Skeletal muscle cell (primary cell): ENCODE measurements around the gene RBMS3.
"Not testable (repeated sequence)": the region's sequence is repeated elsewhere in the genome, so short reads cannot be mapped to it uniquely, and the experiment has no call there.

Experiments
- DNase-seq: peaks from one replicate; pipeline ENCODE4 v3.0.0-alpha.2; 2010; ENCODE audit warnings: low read depth
- H3K4me3 ChIP-seq: 2 replicates; pipeline ENCODE4 v1.5.1; 2011; ENCODE audit warnings: low read depth, mild to moderate bottlenecking, control low read depth, low read length, moderate library complexity

The RBMS3 gene

GRCh38 chr3:29332195-29332637 is 51.3 kb downstream of the RBMS3 start:
- H3K4me3 ChIP-seq = no peak overlapping the region
- DNase-seq = no peak

GRCh38 chr3:29333576-29333975 is 52.7 kb downstream of the RBMS3 start:
- no peak overlapping the region for H3K4me3 ChIP-seq
- no peak for DNase-seq

- no peak for DNase-seq
Observed at GRCh38 chr3:29334706-29335105, 53.8 kb downstream of the RBMS3 start.

GRCh38 chr3:29335438-29335837 is 54.6 kb downstream of the RBMS3 start:
- DNase-seq = peak; percentile 96
- peak overlapping the region; percentile 37 for H3K4me3 ChIP-seq

More at GRCh38 chr3:29334706-29335105, 53.8 kb downstream of the RBMS3 start:
- H3K4me3 ChIP-seq = no peak overlapping the region

- H3K4me3 ChIP-seq = peak overlapping the region; percentile 37
- DNase-seq = no peak
Observed at GRCh38 chr3:29335943-29336342, 55.1 kb downstream of the RBMS3 start.

- H3K4me3 ChIP-seq = no peak overlapping the region
- DNase-seq = no peak
Observed at GRCh38 chr3:29337565-29337964, 56.7 kb downstream of the RBMS3 start.

- H3K4me3 ChIP-seq = no peak overlapping the region
- DNase-seq = no peak
Observed at GRCh38 chr3:29338377-29338776, 57.5 kb downstream of the RBMS3 start.

GRCh38 chr3:29339016-29339833 is 58.4 kb downstream of the RBMS3 start:
- peak; percentile 18 for DNase-seq

GRCh38 chr3:29344154-29344553 is 63.3 kb downstream of the RBMS3 start:
- no peak for DNase-seq
- no peak overlapping the region for H3K4me3 ChIP-seq

More at GRCh38 chr3:29339016-29339833, 58.4 kb downstream of the RBMS3 start:
- H3K4me3 ChIP-seq = no peak overlapping the region

GRCh38 chr3:29344935-29345334 is 64.1 kb downstream of the RBMS3 start:
- no peak overlapping the region for H3K4me3 ChIP-seq

GRCh38 chr3:29345516-29346300 is 64.8 kb downstream of the RBMS3 start:
- no peak for DNase-seq
- H3K4me3 ChIP-seq = no peak overlapping the region

More at GRCh38 chr3:29344935-29345334, 64.1 kb downstream of the RBMS3 start:
- no peak for DNase-seq

GRCh38 chr3:29346828-29347227 is 66.0 kb downstream of the RBMS3 start:
- no peak overlapping the region for H3K4me3 ChIP-seq
- peak; percentile 26 for DNase-seq

GRCh38 chr3:29347412-29347811 is 66.5 kb downstream of the RBMS3 start:
- DNase-seq = no peak
- H3K4me3 ChIP-seq = no peak overlapping the region

GRCh38 chr3:29348316-29348715 is 67.4 kb downstream of the RBMS3 start:
- no peak for DNase-seq
- H3K4me3 ChIP-seq = no peak overlapping the region

GRCh38 chr3:29349049-29349448 is 68.2 kb downstream of the RBMS3 start:
- DNase-seq = no peak
- no peak overlapping the region for H3K4me3 ChIP-seq

- DNase-seq = no peak
- no peak overlapping the region for H3K4me3 ChIP-seq
Observed at GRCh38 chr3:29353807-29354206, 72.9 kb downstream of the RBMS3 start.

- DNase-seq = no peak
- H3K4me3 ChIP-seq = no peak overlapping the region
Observed at GRCh38 chr3:29354894-29355293, 74.0 kb downstream of the RBMS3 start.

- no peak for DNase-seq
- no peak overlapping the region for H3K4me3 ChIP-seq
Observed at GRCh38 chr3:29356062-29356461, 75.2 kb downstream of the RBMS3 start.

GRCh38 chr3:29360289-29360688 is 79.4 kb downstream of the RBMS3 start:
- H3K4me3 ChIP-seq, DNase-seq: not testable (repeated sequence)

GRCh38 chr3:29363110-29363509 is 82.2 kb downstream of the RBMS3 start:
- no peak overlapping the region for H3K4me3 ChIP-seq
- no peak for DNase-seq
